ENCODE data around the gene TCF4.

Gene TCF4

GRCh38 chr18:55360061-55360460, 227.9 kb downstream of the TCF4 start:
- no peak for TF ChIP-seq CTCF (IDR thresholded peaks at IDR 0.05)
- Histone ChIP-seq H3K27ac (no peak overlapping the region), H3K4me3 (no peak overlapping the region)
- no peak for DNase-seq (ENCODE audit: low spot score)

- TF ChIP-seq CTCF (IDR thresholded peaks at IDR 0.05) = no peak
- H3K27ac ChIP-seq = no peak overlapping the region
- DNase-seq (ENCODE audit: low spot score) = no peak
- no peak overlapping the region for H3K4me3 ChIP-seq
Observed at GRCh38 chr18:55356815-55357214, 231.2 kb downstream of the TCF4 start.

DNA sequence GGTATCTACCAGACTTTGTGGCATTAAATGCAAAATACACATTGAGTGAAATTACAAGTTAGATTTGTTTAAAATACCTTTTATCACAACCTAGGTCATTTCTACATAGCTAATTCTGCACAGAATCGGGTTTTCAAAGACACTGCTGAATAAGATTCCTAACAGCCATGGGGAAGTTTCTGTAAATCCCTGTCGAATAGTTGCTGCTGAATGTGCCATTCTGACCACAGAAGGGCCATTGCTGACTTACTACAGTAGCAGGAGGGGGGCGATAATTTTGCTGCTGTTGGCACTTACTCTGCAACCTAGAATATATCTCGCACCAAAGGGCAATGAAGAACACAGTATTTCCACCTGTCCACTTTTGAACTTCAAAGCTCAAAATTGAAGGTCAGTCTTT, 232.8 kb downstream of the TCF4 start:
- DNase-seq (ENCODE audit: low spot score) = no peak
- H3K4me3 ChIP-seq = no peak overlapping the region
- no peak overlapping the region for H3K27ac ChIP-seq
- TF ChIP-seq CTCF (IDR thresholded peaks at IDR 0.05) = no peak

GRCh38 chr18:55354795-55355194, 233.2 kb downstream of the TCF4 start:
- TF ChIP-seq CTCF (IDR thresholded peaks at IDR 0.05) = no peak
- Histone ChIP-seq H3K27ac (no peak overlapping the region), H3K4me3 (no peak overlapping the region)
- DNase-seq (ENCODE audit: low spot score) = no peak

DNA sequence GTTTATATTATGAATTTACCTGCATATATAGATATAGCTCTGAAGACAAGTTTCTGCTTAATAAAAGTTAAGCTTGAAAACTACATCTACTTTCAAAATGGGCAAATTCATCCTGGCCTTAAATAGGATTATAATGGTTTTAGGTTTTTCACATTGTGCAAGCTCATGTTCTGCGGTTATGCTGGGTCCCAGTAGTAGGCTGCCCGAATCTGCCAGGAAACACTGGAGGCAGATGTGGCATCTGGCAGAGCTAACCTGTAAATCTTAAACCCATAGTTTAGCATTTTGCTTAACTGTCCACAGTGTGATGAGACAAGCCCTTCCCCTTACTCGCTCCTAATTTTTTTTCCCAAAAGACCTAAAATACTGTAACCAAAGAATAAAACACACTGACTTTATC, 234.2 kb downstream of the TCF4 start:
- Histone ChIP-seq H3K27ac (no peak overlapping the region), H3K4me3 (no peak overlapping the region)
- no peak for DNase-seq (ENCODE audit: low spot score)
- no peak for TF ChIP-seq CTCF (IDR thresholded peaks at IDR 0.05)

GRCh38 chr18:55353391-55353790, 234.6 kb downstream of the TCF4 start:
- no peak for DNase-seq (ENCODE audit: low spot score)
- no peak for TF ChIP-seq CTCF (IDR thresholded peaks at IDR 0.05)
- Histone ChIP-seq H3K27ac (no peak overlapping the region), H3K4me3 (no peak overlapping the region)

DNA sequence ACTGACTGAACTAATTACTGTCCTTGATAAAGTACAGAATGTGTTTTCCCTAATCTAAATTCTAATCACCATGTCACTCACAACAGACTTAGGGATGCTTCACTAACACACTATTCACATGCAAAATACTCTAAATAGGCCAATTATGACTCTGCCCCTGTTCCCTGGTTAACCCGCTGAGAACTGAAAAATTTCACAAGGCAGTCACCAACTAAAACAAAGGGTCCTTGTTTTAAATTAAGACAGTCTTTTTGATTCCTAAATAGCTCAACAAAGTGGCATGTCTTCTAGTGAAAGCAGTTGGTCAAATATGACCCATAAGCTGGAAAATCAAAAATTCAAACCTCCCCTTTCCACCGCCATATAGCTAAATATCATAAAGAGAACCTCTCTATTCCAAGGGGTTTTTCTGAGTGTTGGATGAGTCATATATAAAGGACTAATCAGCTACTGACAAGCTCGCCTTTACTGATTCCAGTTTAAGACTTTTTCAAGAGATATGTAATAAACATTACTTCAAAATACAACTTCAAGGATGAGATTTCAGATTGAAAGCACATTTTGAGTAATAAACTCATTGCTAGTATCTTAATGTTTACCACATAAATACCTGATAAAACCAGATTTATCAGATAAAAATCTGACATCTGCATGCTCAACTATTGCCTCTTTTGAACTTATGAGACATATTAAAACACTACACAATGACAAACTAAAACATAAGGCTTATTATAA, 235.8 kb downstream of the TCF4 start:
- DNase-seq (ENCODE audit: low spot score) = no peak
- no peak for TF ChIP-seq CTCF (IDR thresholded peaks at IDR 0.05)
- Histone ChIP-seq H3K4me3 (no peak overlapping the region), H3K27ac (no peak overlapping the region)

All from coronary artery (tissue), 2 donors.